ENCODE measurements around the gene CNOT8. TPM values are rescaled to one million over a fixed set of nuclear protein-coding genes. Genes with fewer than 3 reads are reported as not detected.

CNOT8 gene
- total RNA-seq, 1 donor from 2014 or later: 45.0 TPM

- no peak for DNase-seq (ENCODE audit: low spot score)
Measured at GRCh38 chr5:154916874-154917273, 58.4 kb downstream of the CNOT8 start.

GRCh38 chr5:154917757-154918156 is 59.3 kb downstream of the CNOT8 start:
- DNase-seq (ENCODE audit: low spot score): no peak

- no peak for DNase-seq (ENCODE audit: low spot score)
Measured at GRCh38 chr5:154923441-154924430, 65.3 kb downstream of the CNOT8 start.

Small RNAs within 50 kb of the gene (microRNA-seq; reads per million reads assigned to microRNA genes)
- gene MIR378H (ENCODE audit: borderline number of aligned reads): not detected

Other genes with a start within 250 kb of the CNOT8 start
- gene LARP1, start 103.2 kb upstream of the CNOT8 start, total RNA-seq: 202 TPM
- gene FAXDC2, start 8.0 kb upstream of the CNOT8 start, total RNA-seq: 13.2 TPM
- gene GEMIN5, start 79.6 kb downstream of the CNOT8 start, total RNA-seq: 20.1 TPM
- 38.8 TPM for gene MRPL22, start 82.4 kb downstream of the CNOT8 start, total RNA-seq
- gene KIF4B, start 155.1 kb downstream of the CNOT8 start, total RNA-seq: not detected